GM13977 (cell line): Measurements from ENCODE around the gene GPR150.

Source experiments
- DNase-seq: peaks from one replicate; pipeline ENCODE4 v3.0.0; 2012; ENCODE audit warnings: low spot score
- CTCF ChIP-seq: IDR thresholded peaks from 2 replicates; pipeline ENCODE4 v1.5.1; 2012; ENCODE audit warnings: mild to moderate bottlenecking, control low read depth; ENCODE audit not compliant: insufficient read depth; ENCODE audit errors: extremely low read depth, missing control alignments
- in situ Hi-C: fragments of 300-500 bp; cut with MboI; formaldehyde crosslinking; loops from one replicate; pipeline ENCODE4 v1.12.0; 2022; ENCODE audit warnings: low sequenced_read_pairs, low pct_unique_long_range_greater_than_20kb, mixed read lengths, inconsistent platforms; ENCODE audit not compliant: unreplicated experiment

The GPR150 gene

GRCh38 chr5:95647886-95648860, 28.3 kb downstream of the GPR150 start:
- no peak for TF ChIP-seq CTCF
- DNase-seq: no peak
- in situ Hi-C loops: no loop called here

- in situ Hi-C loops: no loop called here
- no peak for TF ChIP-seq CTCF
- no peak for DNase-seq
Measured at GRCh38 chr5:95649274-95649673, 29.4 kb downstream of the GPR150 start.

GRCh38 chr5:95649842-95650620, 30.1 kb downstream of the GPR150 start:
- TF ChIP-seq CTCF: no peak
- DNase-seq: no peak
- in situ Hi-C loops: no loop called here

- no peak for DNase-seq
- in situ Hi-C loops: no loop called here
- TF ChIP-seq CTCF: no peak
Measured at GRCh38 chr5:95652849-95653248, 33.0 kb downstream of the GPR150 start.

GRCh38 chr5:95654196-95654595, 34.3 kb downstream of the GPR150 start:
- no peak for DNase-seq
- no peak for TF ChIP-seq CTCF
- in situ Hi-C loops: no loop called here

GRCh38 chr5:95655575-95655974, 35.7 kb downstream of the GPR150 start:
- no peak for TF ChIP-seq CTCF
- in situ Hi-C loops: no loop called here
- DNase-seq: no peak
